ENCODE data around the gene MYO19.

- TF ChIP-seq CTCF (IDR thresholded peaks at IDR 0.05) (peak; percentile 68 to 95 (median 84)), POLR2A (IDR thresholded peaks at IDR 0.05) (no peak), POLR2AphosphoS5 (IDR thresholded peaks at IDR 0.05) (peak; percentile 28)
Measured at GRCh38 chr17:36482611-36483504, 51.8 kb downstream of the MYO19 start.
